Measurements from ENCODE around the gene FGF18. TPM values are rescaled to one million over a fixed set of nuclear protein-coding genes. Genes with fewer than 3 reads are reported as not detected.
A peak's percentile ranks its signal among the peaks of the same experiment; 100 is the strongest.

The FGF18 gene
- total and polyA plus RNA-seq, 7 donors, result 0.28 to 3.0 (median 0.48) TPM; not detected in 3

DNA sequence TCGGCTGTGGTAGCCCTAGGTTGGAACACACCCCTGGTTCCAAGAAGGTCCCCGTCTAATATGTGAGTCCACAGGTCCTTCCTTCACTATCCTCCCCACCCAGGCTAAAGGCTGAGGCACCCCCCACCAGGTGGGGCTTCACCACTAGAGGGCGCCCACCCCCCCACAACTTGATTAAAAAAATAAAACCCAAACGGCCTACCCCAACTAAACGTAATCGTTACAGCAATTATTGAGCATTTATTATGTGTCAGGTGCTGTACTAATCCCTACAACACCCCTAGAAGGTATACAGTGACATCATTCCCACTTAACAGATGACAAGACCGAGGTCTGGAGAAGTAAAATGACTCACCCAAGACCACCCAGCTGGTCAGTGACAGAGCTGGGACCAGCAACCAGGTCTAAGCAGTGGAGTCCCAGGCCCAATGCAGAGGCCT, 65.0 kb downstream of the FGF18 start:
- Histone ChIP-seq H3K27me3 (no peaks in the 10 kb centered on the region), H3K9me3 (no peaks in the 10 kb centered on the region), H3K4me3 (no peak overlapping the region), H3K4me1 (peaks cover 0 to 15% (median 11%) of the 10 kb centered on the region in 4 donors), H3K36me3 (no peaks in the 10 kb centered on the region), H3K27ac (peak overlapping the region in 2 of 4 donors; percentile 57 to 76)
- TF ChIP-seq, protein P1, sequence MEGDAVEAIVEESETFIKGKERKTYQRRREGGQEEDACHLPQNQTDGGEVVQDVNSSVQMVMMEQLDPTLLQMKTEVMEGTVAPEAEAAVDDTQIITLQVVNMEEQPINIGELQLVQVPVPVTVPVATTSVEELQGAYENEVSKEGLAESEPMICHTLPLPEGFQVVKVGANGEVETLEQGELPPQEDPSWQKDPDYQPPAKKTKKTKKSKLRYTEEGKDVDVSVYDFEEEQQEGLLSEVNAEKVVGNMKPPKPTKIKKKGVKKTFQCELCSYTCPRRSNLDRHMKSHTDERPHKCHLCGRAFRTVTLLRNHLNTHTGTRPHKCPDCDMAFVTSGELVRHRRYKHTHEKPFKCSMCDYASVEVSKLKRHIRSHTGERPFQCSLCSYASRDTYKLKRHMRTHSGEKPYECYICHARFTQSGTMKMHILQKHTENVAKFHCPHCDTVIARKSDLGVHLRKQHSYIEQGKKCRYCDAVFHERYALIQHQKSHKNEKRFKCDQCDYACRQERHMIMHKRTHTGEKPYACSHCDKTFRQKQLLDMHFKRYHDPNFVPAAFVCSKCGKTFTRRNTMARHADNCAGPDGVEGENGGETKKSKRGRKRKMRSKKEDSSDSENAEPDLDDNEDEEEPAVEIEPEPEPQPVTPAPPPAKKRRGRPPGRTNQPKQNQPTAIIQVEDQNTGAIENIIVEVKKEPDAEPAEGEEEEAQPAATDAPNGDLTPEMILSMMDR (IDR thresholded peaks at IDR 0.05), result peak in 3 of 4 experiments; percentile 24 to 65 (median 32)
- TF ChIP-seq POLR2AphosphoS5 (IDR thresholded peaks at IDR 0.05), result no peak
- intact Hi-C loops (cut with DNase I), result no loop called here
- no peak for DNase-seq
- WGBS, 2 donors, result 16 to 39% methylated on average over 7 of the region's 7 CpGs

DNA sequence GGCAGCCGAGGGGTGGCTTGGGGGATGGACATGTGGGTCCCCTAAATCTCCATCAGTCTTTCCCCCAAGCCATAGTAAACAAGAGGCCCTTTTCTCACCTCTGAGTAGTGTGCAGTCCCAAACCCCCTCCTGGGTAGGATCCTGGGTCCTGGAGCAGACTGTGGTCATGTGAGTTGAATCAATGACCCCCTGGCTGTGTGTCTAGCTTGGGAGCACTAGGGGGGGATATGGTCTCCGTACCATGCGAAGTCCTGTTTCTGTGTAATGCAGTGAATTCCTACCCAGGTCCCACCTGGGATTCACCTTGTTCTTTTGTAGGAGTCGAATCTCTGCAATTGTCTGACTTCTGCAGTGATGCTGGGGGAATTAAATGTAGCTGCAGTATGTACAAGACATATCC, 66.2 kb downstream of the FGF18 start:
- WGBS, 2 donors, result 88 to 92% methylated on average over 4 of the region's 4 CpGs
- TF ChIP-seq POLR2A (IDR thresholded peaks at IDR 0.05) (no peak), POLR2AphosphoS5 (IDR thresholded peaks at IDR 0.05) (no peak), EP300 (IDR thresholded peaks at IDR 0.05) (no peak)
- TF ChIP-seq, protein P1 (IDR thresholded peaks at IDR 0.05), result no peak
- intact Hi-C loops (cut with DNase I), result no loop called here
- no peak for DNase-seq
- Histone ChIP-seq H3K4me1 (peaks cover 0 to 15% (median 11%) of the 10 kb centered on the region in 4 donors), H3K9me3 (no peaks in the 10 kb centered on the region), H3K27ac (no peak overlapping the region), H3K4me3 (no peak overlapping the region), H3K36me3 (no peaks in the 10 kb centered on the region), H3K27me3 (no peaks in the 10 kb centered on the region)

DNA sequence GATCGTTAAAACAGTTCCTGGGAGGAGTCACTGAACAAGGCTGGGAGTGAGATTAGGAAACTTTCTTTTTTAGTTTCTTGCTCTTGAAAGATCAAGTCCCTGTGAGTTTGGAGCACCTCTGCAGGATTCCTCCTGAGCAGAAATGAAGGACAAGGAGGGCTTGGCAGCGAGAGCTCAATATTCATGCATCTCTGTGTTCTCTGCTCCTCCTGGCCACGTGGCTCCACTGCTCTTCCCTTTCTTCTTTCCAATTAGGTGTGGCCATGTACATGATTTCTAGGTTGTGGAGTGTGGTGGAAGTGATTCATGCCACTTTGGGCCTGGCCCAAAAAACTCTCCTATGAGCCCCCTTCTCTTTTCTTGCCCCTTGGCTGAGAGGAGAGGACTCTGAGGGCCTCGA, 67.2 kb downstream of the FGF18 start:
- no peak overlapping the region for H3K4me3 ChIP-seq
- H3K27ac ChIP-seq, result no peak overlapping the region
- no peaks in the 10 kb centered on the region for H3K27me3 ChIP-seq
- peaks cover 0 to 15% (median 11%) of the 10 kb centered on the region in 4 donors for H3K4me1 ChIP-seq
- DNase-seq, result no peak
- 75 to 76% methylated on average over 4 of the region's 4 CpGs for WGBS, 2 donors
- intact Hi-C loops (cut with DNase I), result no loop called here
- no peaks in the 10 kb centered on the region for H3K9me3 ChIP-seq
- no peaks in the 10 kb centered on the region for H3K36me3 ChIP-seq
- TF ChIP-seq, protein P1 (IDR thresholded peaks at IDR 0.05), result no peak
- TF ChIP-seq EP300 (IDR thresholded peaks at IDR 0.05) (no peak), POLR2AphosphoS5 (IDR thresholded peaks at IDR 0.05) (no peak), POLR2A (IDR thresholded peaks at IDR 0.05) (no peak)

DNA sequence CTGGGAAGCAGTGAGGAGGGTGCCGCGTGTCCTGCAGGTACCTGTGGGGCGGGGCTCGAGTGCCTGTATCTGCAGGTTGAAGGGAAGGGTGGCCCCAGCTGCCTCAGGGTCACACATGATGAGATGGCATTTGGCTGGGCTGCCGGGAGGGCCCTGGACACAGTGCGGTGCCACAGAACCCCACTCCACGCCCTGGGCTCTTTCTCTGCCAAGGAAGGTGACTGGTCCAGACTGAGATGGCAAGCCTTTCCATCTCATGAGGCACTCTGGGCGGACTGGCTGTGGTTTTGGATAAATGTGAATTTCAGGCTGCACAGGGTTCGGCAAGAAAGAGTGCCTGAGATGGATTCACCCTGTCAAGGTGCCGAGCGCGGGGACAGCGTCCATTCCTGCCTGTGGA, 69.4 kb downstream of the FGF18 start:
- Histone ChIP-seq H3K4me3 (no peak overlapping the region), H3K27me3 (no peaks in the 10 kb centered on the region), H3K9me3 (no peaks in the 10 kb centered on the region), H3K36me3 (no peaks in the 10 kb centered on the region), H3K4me1 (peaks cover 0 to 13% (median 6%) of the 10 kb centered on the region in 4 donors), H3K27ac (no peak overlapping the region)
- DNase-seq, result no peak
- intact Hi-C loops (cut with DNase I), result no loop called here
- TF ChIP-seq, protein P1 (IDR thresholded peaks at IDR 0.05), result no peak
- no peak for TF ChIP-seq POLR2AphosphoS5 (IDR thresholded peaks at IDR 0.05)
- no peak for TF ChIP-seq EP300 (IDR thresholded peaks at IDR 0.05)
- no peak for TF ChIP-seq POLR2A (IDR thresholded peaks at IDR 0.05)
- 70 to 83% methylated on average over 13 of the region's 13 CpGs for WGBS, 2 donors

DNA sequence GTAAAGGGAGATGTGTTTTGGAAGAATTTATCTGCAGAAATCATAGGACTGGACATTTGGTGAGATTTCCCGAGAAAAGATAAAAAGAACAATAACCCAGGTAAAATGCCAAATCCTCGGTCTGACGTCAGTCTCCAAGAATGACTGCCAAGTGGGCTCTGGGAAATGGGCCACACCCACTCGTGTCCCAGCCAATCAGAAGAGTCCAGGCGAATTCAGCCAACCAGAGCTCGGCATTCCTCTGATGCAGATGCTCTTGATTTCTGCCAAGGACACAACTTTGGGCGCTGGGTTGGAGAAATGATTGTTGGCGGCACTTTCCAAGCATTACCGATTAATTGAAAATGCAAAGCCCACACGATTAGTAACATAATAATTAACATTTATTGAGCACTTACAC, 73.3 kb downstream of the FGF18 start:
- Histone ChIP-seq H3K27ac (no peak overlapping the region), H3K27me3 (no peaks in the 10 kb centered on the region), H3K4me1 (peaks cover 0 to 24% (median 18%) of the 10 kb centered on the region in 4 donors), H3K9me3 (no peaks in the 10 kb centered on the region), H3K4me3 (no peak overlapping the region), H3K36me3 (no peaks in the 10 kb centered on the region)
- 83 to 92% methylated on average over 10 of the region's 10 CpGs for WGBS, 2 donors
- intact Hi-C loops (cut with DNase I), result no loop called here
- DNase-seq, result no peak
- TF ChIP-seq, protein P1 (IDR thresholded peaks at IDR 0.05), result no peak
- TF ChIP-seq POLR2AphosphoS5 (IDR thresholded peaks at IDR 0.05), result no peak
- TF ChIP-seq POLR2A (IDR thresholded peaks at IDR 0.05), result no peak
- no peak for TF ChIP-seq EP300 (IDR thresholded peaks at IDR 0.05)

Measured in sigmoid colon (tissue), 7 donors.